GM12878 (cell line): ENCODE results near the gene LDLRAD3. TPM values are rescaled to one million over a fixed set of nuclear protein-coding genes. Genes with fewer than 3 reads are reported as not detected.

Source experiments
- ATAC-seq: fragments of 200-7000 bp; cut with Tn5 transposase; 3 replicates; pipeline ENCODE4 v1.9.1; 2020; ENCODE audit warnings: mild to moderate bottlenecking, moderate library complexity
- BruUV-seq: library from RNA; stranded (reverse); fragments of 400-500 nt; replicated peaks from 2 replicates; lab custom pipeline; 2021; lab: Mats Ljungman, UMichigan
- CTCF ChIA-PET: fragments of 300-600 bp; sonication (Branson Sonifier 250); formaldehyde crosslinking; extraction: SDS; loops from one replicate; lab custom pipeline; 2021; ENCODE audit warnings: inconsistent platforms; lab: Yijun Ruan, JAX
- POLR2A ChIA-PET: fragments of 350-600 bp; formaldehyde crosslinking; extraction: SDS; loops from one replicate; lab custom pipeline; 2021; ENCODE audit warnings: inconsistent platforms; lab: Charles Lee
- RAD21 ChIA-PET: fragments of 300-600 bp; sonication (Branson Sonifier 250); formaldehyde crosslinking; loops from one replicate; lab custom pipeline; 2023; ENCODE audit warnings: antibody characterized with exemption; ENCODE audit not compliant: unreplicated experiment; lab: Charles Lee
- SMC1A ChIA-PET: fragments of 300-600 bp; sonication (Branson Sonifier 250); formaldehyde crosslinking; loops from one replicate; lab custom pipeline; 2023; ENCODE audit not compliant: unreplicated experiment, uncharacterized antibody; lab: Charles Lee
- DNase-seq: peaks from one replicate; pipeline ENCODE4 v3.0.0-alpha.2; 2011; ENCODE audit warnings: low read depth, low spot score
- FAIRE-seq: peaks from 3 replicates; lab custom pipeline; 2011; peaks lifted over from hg19 to GRCh38; lab: Jason Lieb, UNC
- H2AFZ ChIP-seq: 2 replicates; pipeline ENCODE4 v1.6.0; 2011; ENCODE audit warnings: low read depth, low read length, control low read depth; ENCODE audit not compliant: control insufficient read depth
- H3K27ac ChIP-seq: 2 replicates; pipeline ENCODE4 v1.5.1; 2011; ENCODE audit warnings: control low read depth; ENCODE audit not compliant: control insufficient read depth, insufficient read depth
- H3K27me3 ChIP-seq, 2 experiments: replicated peaks in 1 of 2; 2 replicates each; pipeline versions ENCODE4 v1.6.0 to v1.6.1; 2011; ENCODE audit warnings: low read length in 1 of 2; ENCODE audit not compliant: control insufficient read depth in 2 of 2, insufficient read depth in 2 of 2
- H3K36me3 ChIP-seq, 2 experiments: 2 replicates each; pipeline ENCODE4 v1.5.1; 2011; ENCODE audit warnings: low read length in 1 of 2; ENCODE audit not compliant: control insufficient read depth in 2 of 2, insufficient read depth in 2 of 2
- H3K4me1 ChIP-seq: 2 replicates; pipeline ENCODE4 v1.6.1; 2011; ENCODE audit warnings: mild to moderate bottlenecking, low read length, moderate library complexity, mixed read lengths; ENCODE audit not compliant: control insufficient read depth, insufficient read depth
- H3K4me2 ChIP-seq: 2 replicates; pipeline ENCODE4 v1.6.0; 2011; ENCODE audit warnings: control low read depth; ENCODE audit not compliant: control insufficient read depth, insufficient read depth
- H3K4me3 ChIP-seq: fragments of 200-600 bp; sonication (generic); 2 replicates; pipeline ENCODE4 v1.5.1; 2016
- H3K79me2 ChIP-seq: 2 replicates; pipeline ENCODE4 v1.6.0; 2011; ENCODE audit warnings: low read length; ENCODE audit not compliant: control insufficient read depth, insufficient read depth
- H3K9ac ChIP-seq: 2 replicates; pipeline ENCODE4 v1.8.0; 2011; ENCODE audit warnings: low read length, control low read depth, mixed read lengths; ENCODE audit not compliant: control insufficient read depth, insufficient read depth
- H3K9me3 ChIP-seq: replicated peaks from 3 replicates; pipeline ENCODE4 v1.5.1; 2011; ENCODE audit warnings: mild to moderate bottlenecking, low read length; ENCODE audit not compliant: control insufficient read depth, insufficient read depth
- H4K20me1 ChIP-seq: 2 replicates; pipeline ENCODE4 v1.6.0; 2011; ENCODE audit not compliant: control insufficient read depth, insufficient read depth
- ESRRA ChIP-seq: IDR thresholded peaks from 2 replicates; pipeline ENCODE4 v1.6.1; 2012; ENCODE audit warnings: mild to moderate bottlenecking, low read length, improper control_type of control experiment
- GATAD2B ChIP-seq: fragments of 450-650 bp; conservative IDR thresholded peaks from 2 replicates; pipeline ENCODE4 v1.6.1; 2017; ENCODE audit warnings: low read depth, mild to moderate bottlenecking, moderate library complexity
- KAT2A ChIP-seq: conservative IDR thresholded peaks from 2 replicates; pipeline ENCODE4 v1.6.1; 2011; ENCODE audit warnings: low read depth, low read length; ENCODE audit not compliant: control insufficient read depth
- MYB ChIP-seq: fragments of 150-350 bp; IDR thresholded peaks from 2 replicates; pipeline ENCODE4 v1.6.1; 2014; ENCODE audit warnings: mild to moderate bottlenecking, low read depth, low read length, borderline replicate concordance
- NFIC ChIP-seq: IDR thresholded peaks from 2 replicates; pipeline ENCODE4 v1.6.1; 2012; ENCODE audit warnings: low read depth, mild to moderate bottlenecking, inconsistent platforms, low read length, moderate library complexity
- SKIL ChIP-seq: fragments of 450-650 bp; IDR thresholded peaks from 2 replicates; pipeline ENCODE4 v1.6.1; 2017; ENCODE audit warnings: mild to moderate bottlenecking, low read depth, inconsistent platforms; ENCODE audit not compliant: poor library complexity, severe bottlenecking
- SP1 ChIP-seq: IDR thresholded peaks from one replicate; pipeline ENCODE4 v1.6.1; 2011; ENCODE audit warnings: low read depth, low read length
- SPI1 ChIP-seq: IDR thresholded peaks from 2 replicates; pipeline ENCODE4 v1.6.1; 2011; ENCODE audit warnings: low read depth, mild to moderate bottlenecking, low read length, moderate library complexity, borderline replicate concordance; ENCODE audit not compliant: insufficient read depth
- TCF7 ChIP-seq: IDR thresholded peaks from 2 replicates; pipeline ENCODE4 v1.6.1; 2014; ENCODE audit warnings: antibody characterized with exemption, borderline replicate concordance
- YY1 ChIP-seq: IDR thresholded peaks from 2 replicates; pipeline ENCODE4 v1.6.1; 2011; ENCODE audit warnings: low read depth, mild to moderate bottlenecking, low read length
- WGBS: methylation state at CpG from one replicate; pipeline ENCODE4 v1.1.6; 2016; ENCODE audit warnings: low lambda C conversion rate; ENCODE audit not compliant: insufficient replicate concordance, insufficient coverage; ENCODE audit errors: missing lambda C conversion rate; 5-methylcytosine and 5-hydroxymethylcytosine counted together
- in situ Hi-C: fragments of 300-500 bp; cut with MboI; formaldehyde crosslinking; loops from 9 replicates; pipeline ENCODE4 v1.14.3; 2018; ENCODE audit warnings: mixed read lengths
- intact Hi-C: fragments of 100-400 bp; cut with micrococcal nuclease; formaldehyde crosslinking; loops from one replicate; pipeline ENCODE4 v1.14.2; 2022; ENCODE audit not compliant: unreplicated experiment
- polyA plus RNA-seq, 11 experiments: library from polyadenylated mRNA; depleted of rRNA in 4 of 11; unstranded in 6 of 11; stranded (reverse) in 5 of 11; fragments of >200 nt; fragmentation: Nextera tagmentation in 4 of 11; fragmentation: Illumina TruSeq in 1 of 11; extraction: Ambion mirVana in 4 of 11; extraction: Trizol in 1 of 11; gene quantifications; 1 replicate in 1 of 11; 2 replicates in 10 of 11; pipeline versions ENCODE4 v1.2.1 to v1.2.3, GENCODE V29; 2011 to 2016; ENCODE audit warnings: inconsistent platforms in 2 of 11, missing spikeins in 2 of 11, low read depth in 1 of 11
- total RNA-seq, 4 experiments: library from RNA; depleted of rRNA in 3 of 4; stranded (reverse); fragments of >200 nt in 3 of 4; fragmentation: Illumina TruSeq in 1 of 4; extraction: Trizol in 1 of 4; gene quantifications; 2 replicates each; pipeline versions ENCODE4 v1.2.1 to v1.2.3, GENCODE V29; 2013 to 2021

The LDLRAD3 gene
- total and polyA plus RNA-seq, 10 of the 15 experiments (the other 5 are each of a cell fraction or from before 2014, with no cell fraction given) = 2.5 to 17.2 (median 10.7) TPM

DNA sequence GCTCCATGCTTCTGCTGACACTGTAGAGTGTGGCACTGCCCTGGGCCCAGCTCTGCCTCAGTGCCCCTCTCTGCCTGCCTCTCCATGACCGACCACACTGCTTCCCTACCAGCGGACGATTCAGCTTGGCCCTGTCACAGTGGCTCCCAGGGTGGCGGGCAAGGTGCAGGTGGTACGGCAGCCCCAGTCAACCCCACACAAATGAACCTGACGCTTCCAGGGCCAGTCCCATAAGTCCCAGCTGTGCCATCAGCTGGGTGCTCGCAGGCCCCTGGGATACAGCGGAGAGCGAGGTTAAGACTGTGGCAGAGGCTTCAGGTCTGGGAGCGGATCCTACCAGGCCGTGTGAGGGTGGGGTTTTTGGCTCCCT, 134.8 kb downstream of the LDLRAD3 start:
- WGBS = 56% methylated on average over 11 of the region's 11 CpGs
- intact Hi-C loops = no loop called here

More for the DNA sequence above, 134.8 kb downstream of the LDLRAD3 start:
- no TSS peak for BruUV-seq
- H2AFZ ChIP-seq = no peak overlapping the region
- H3K36me3 ChIP-seq = no peaks in the 10 kb centered on the region
- no peaks in the 10 kb centered on the region for H3K27me3 ChIP-seq
- H3K9ac ChIP-seq = no peak overlapping the region
- POLR2A ChIA-PET = no interaction called here
- no peaks in the 10 kb centered on the region for H4K20me1 ChIP-seq
- no peak overlapping the region for H3K4me3 ChIP-seq
- H3K4me1 ChIP-seq = no peaks in the 10 kb centered on the region
- CTCF ChIA-PET = no interaction called here
- H3K27ac ChIP-seq = no peak overlapping the region
- SMC1A ChIA-PET = no interaction called here
- no peak for ATAC-seq
- RAD21 ChIA-PET = no interaction called here
- H3K9me3 ChIP-seq = no peaks in the 10 kb centered on the region; the same call in 2 of the 3 replicates
- no peak for DNase-seq
- TF ChIP-seq ESRRA (no peak), YY1 (no peak), TCF7 (no peak), SP1 (no peak), SPI1 (no peak), KAT2A (no peak), MYB (no peak), SKIL (no peak), NFIC (no peak), GATAD2B (no peak)
- in situ Hi-C loops = no loop called here
- no peak for FAIRE-seq
- no peak overlapping the region for H3K4me2 ChIP-seq
- H3K79me2 ChIP-seq = no peaks in the 10 kb centered on the region
